Glomerular endothelial cell (primary cell): Measurements from ENCODE around the gene ADAM12. TPM values are rescaled to one million over a fixed set of nuclear protein-coding genes. Genes with fewer than 3 reads are reported as not detected.

ENCODE experiments used
- DNase-seq: peaks from one replicate; pipeline ENCODE4 v3.0.0-alpha.2; 2011; ENCODE audit warnings: low read depth, low spot score; ENCODE audit errors: extremely low read depth
- total RNA-seq: library from RNA; depleted of rRNA; stranded (reverse); fragments of >200 nt; gene quantifications from 2 replicates; pipeline ENCODE4 v1.2.3, GENCODE V29; 2015

Gene ADAM12
- total RNA-seq, 1 donor from 2014 or later, result 15.4 TPM

DNA sequence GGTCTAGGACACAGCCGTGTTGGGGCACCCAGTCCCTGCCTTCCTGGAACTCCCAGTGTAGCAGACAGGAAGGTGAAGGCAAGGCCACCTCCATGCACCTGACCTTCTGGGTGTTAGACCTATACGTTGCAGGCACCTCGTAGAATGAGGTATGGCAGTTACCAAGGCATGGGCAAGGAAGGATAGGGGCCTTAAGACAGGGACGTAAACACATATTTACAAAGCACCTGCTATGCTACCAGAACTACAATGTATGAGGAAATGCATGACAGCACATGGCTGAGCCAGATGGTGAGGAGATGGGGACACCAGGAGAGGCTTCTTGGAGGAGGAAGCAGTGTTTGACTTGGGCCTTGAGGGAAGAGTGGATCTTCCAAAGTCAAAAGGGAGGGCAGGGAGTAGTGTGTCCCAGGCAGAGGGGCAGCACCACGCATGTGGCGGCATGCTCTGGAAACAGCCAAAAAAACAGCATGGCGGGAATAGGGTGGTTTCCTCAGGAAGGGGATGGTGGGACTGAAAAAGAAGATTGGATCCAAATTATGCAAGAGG, 260.7 kb downstream of the ADAM12 start:
- DNase-seq, result no peak

DNA sequence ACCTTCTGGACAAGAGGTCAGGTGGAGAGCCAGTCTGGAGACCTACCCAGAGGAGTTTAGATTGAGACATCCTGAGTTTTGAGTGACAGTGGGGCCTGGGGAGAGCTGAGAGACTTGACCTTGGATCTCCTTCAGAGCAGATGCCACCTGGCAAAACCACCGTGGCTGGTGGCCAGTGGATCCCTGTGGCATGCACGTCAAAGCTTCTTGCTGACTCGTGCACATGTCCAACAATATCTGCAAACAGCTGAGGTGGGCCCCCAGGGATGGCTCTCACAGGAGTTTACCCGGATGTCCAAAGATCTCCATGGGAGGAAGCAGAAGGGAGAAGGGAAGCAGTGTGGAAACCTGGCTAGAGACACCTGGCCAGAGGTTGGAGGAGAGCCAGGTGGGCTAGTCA, 261.4 kb downstream of the ADAM12 start:
- no peak for DNase-seq

DNA sequence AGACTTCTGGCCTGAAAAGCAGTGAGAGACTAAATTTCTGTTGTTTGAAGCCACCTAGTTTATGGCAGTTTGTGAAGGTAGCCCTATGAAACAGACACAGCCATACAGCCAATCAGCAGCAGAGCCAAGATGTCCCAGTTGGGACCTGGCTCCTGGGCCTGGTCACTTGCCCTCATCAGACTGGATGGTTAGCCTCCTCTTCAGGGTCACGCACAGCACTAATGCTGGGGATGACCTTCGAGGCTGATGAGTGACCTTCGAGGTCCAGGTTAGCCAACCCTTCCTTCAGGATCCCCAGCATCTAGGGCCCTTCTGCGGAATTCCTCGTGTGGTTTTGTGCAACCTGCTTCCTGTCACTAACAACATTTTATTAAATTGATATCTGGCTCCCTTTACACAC, 262.3 kb downstream of the ADAM12 start:
- DNase-seq, result no peak

DNA sequence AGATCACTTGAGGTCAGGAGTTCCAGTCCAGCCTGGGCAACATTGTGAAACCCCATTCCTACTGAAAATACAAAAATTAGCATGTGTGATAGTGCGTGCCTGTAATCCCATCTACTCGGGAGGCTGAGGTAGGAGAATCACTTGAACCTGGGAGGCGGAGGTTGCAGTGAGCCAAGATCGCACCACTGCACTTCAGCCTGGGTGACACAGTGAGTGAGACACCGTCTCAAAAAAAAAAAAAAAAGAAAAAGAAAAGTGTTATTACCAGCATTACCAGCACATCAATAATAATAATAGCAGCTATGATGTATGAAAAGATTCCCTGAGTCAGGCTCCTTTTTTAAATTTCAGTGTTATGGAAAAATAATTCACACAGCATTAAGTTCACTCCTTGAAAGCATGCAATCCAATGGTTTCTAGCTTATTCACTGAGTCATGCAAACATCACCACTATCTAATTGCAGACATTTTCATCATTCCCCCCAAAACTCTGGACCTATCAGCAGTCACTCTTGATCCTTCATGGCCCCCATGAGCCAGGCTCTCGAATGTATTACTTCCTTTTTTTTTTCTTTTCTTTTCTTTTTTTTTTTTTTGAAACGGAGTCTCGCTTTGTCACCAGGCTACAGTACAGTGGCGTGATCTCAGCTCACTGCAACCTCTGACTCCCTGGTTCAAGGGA, 263.5 kb downstream of the ADAM12 start:
- DNase-seq, result no peak

DNA sequence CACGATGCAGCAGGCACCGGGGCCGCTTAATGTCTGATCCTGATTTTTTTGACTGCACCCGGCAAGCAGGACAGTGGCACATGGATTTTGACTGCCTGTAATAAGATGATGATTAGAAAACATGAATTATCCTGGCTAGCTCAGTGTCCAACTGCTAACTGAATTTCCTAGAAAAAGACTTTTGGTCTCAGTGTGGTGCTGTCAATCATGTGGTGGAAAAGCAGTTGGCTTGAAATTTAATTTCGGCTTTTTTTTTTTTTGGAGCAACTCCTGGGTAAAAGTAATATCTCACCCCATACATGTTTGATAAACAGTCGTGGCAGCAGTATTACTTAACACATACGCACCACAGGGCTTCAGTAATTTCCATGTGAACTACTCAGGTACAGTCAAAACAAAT, 264.2 kb downstream of the ADAM12 start:
- no peak for DNase-seq

DNA sequence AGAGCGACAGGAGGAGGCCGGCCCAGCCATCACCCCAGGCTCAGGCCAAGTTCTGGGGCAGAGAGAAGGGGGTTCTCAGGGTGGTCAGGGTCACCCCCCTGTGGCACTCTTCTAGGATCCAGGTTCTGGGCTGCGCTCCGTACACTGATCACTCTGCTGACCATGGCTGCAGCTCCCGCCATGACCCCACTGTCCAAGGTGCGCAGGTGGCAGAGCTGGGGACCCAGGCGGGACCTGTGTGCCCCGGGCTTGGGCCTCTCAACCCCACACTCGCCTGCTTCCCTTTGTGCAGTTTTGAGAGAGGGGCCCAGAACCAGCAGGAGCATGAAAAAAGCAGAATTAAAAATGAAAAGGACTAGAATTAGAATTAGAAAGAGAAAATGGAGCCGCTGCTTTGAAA, 264.8 kb downstream of the ADAM12 start:
- DNase-seq, result no peak

DNA sequence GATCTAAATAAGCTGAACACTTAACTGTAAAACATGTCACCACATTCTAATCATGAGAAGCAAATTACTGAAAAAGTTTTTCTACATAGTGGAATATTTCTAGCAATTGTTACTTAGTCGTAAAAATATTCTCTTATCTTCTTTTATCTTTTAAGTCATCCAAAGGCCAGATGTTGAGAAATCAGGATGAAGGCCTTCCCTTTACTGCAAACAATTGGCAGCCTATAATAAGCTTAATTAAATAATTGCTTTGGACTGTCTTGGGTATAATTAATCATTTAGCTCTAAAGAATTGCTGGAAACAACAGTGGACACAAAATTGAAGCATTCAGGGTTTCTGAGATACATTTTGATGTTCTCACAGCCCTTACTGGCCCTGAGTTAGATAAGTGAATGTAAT, 265.4 kb downstream of the ADAM12 start:
- no peak for DNase-seq

DNA sequence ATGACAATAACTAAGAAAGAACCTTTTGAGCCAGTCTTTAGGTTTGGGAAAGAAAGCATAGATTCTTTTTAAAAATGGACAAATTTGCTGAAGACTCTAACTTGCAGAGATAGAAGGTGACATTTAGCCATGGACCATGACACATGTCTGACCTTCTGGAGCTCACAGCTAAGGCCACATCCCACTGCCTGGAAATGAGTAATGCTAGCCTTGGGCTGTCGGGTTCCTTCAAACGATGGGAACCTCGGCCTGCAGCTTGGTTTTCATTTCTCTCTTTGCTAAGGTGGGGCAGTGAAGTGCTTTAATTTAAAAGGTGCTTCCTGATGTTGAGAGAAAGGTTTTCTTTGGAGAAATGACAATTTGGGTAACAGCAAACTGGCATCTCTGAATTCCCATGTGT, 268.7 kb downstream of the ADAM12 start:
- DNase-seq, result no peak

DNA sequence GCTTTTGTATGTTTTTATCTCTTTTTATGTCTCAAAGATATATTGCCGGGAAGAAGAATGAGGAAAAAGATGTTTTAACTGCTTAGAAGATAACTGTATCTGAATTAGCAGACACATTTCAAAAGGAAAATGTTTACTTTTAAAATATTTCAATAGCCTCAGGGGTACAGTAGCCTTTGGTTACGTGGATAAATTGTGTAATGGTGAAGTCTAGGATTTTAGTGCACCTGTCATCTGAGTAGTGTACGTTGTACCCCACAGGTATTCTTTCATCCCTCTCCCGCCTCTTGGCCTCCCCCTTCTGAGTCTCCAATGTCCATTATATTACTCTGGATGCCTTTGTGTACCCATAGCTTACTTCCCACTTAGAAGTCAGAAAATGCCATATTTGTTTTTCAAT, 269.8 kb downstream of the ADAM12 start:
- DNase-seq, result no peak

DNA sequence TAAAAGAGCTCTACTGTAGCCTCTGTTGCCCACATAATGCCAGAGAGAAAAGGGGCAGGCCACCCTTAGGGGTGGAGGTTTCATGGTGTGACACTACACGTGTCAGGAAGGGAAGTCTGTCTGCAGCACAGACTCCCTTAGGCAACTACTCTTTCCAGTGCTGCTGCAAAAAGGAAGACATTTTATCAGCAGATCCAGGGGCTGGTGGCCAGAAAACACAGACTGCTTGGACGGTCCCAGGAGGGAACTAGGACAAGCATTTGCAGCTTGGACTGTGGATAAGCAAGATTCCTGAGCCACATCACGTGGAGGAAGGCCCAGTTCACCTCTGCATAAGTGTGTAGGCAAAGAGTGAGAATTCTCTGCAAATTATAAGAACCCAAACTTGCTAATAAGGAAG, 271.1 kb downstream of the ADAM12 start:
- no peak for DNase-seq

DNA sequence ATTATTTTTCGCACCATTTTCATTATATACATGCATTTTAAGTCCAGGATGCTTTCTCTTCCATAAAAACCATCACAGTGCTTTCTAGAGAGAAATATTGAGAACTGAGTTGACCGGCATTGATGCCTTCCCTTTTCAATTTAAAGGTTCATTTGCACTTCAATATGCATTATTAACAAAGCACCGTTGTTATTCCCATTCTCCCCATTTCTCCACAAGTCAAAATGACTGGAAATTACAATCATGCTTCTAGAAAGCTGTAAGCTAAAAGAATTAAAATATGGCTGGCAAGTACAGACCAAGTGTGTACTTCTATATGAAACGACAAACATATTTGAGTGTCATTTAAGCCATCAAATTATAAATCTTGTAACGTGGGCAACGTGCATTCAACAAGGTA, 272.4 kb downstream of the ADAM12 start:
- no peak for DNase-seq

DNA sequence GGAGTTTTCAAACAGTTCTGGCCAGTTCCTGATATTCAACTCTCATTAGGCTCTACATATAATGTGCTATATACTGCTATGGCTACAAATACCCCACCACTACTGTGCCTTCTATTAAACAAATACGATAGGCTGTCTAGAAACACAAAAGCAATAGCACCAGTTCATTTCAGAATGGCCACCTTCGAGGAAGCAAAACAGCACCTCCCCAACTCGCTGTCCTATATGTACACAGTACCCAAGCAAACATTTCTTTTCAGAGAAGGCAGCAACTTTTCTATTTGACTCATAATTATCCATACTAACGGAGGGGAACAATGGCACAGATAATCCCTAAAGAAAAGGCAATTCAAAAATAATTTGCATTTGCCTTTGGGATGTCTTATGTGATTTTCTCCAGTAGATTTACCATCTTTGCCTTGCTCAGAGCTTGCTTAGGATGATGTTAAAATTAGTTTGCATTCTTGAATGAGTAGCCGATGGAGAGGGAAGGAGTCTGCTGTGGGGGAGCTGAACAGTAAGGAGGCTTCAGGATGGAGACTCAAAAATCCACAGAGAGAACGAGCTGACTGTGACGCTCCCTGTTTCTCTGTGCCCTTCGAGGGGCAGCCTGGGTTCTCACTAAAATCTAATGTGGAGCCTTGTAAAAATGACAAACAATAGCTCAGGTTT, 273.3 kb downstream of the ADAM12 start:
- DNase-seq, result no peak

DNA sequence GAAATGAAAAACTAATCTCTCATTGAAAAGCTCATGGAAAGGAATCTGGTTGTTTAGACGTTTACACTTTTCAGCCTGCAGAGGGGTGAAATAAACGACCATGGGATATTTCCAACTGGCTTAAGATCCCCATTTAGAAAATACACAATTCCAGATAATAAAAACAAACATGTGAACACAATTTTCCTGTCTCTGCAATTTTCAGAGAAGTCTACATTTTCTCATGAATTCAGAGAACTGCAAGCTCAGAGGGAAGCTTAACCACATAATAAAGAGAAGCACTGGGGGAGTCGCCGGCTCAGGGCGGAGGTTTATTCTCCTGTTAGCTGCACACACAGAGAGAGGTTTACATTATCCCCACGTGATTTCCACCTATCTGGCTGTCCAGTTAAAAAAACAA, 276.8 kb downstream of the ADAM12 start:
- no peak for DNase-seq

DNA sequence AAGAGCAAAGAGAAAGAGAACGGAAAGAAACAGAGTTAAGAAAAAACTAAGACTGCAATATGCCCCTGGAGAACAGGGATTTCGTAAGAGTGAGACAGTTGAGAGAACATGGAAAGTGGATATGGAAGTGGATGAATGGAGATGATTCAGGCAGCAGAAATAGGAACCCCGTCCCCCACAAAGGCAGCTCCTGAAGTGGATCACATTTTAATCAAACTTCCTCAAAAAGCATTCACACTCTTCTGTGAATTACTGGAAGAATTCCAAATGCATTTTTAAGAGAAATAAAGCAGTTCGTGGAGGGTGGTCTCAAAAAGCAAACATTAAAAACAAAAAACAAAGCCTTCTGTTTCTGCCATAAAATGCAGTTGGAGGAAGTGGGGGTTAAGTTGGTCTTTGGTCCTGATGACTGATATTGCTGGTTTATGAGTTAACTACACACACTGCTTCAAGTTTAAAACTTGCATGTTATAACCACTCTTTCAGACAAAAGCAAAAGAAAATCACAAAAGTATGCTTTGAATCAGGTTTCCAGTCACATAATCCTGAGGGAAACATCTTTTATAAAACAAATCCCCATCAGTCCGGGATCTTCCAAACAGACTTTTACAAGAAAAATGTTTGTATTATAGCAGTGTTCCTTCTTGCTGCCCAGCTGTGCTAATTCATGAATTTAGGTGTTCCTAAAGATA, 277.6 kb downstream of the ADAM12 start:
- DNase-seq, result no peak

DNA sequence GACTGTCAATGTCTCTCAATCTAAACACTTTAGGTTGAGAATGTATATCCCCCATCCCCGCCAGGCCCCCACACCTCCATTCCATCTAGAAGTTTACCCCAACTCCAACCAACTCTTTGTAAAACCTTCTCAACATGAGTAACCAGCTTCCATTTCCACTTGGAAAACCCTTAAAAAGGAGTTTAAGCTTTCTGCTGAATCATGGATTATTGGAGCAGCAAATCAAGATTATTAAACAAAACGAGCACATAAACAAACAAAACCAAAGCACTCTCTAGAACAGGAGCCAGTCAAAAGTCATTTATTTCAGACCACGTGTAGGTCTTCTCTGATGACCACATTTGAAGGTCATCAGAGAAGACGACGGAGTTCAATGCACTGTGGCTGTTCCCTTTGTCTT, 278.4 kb downstream of the ADAM12 start:
- DNase-seq, result no peak

DNA sequence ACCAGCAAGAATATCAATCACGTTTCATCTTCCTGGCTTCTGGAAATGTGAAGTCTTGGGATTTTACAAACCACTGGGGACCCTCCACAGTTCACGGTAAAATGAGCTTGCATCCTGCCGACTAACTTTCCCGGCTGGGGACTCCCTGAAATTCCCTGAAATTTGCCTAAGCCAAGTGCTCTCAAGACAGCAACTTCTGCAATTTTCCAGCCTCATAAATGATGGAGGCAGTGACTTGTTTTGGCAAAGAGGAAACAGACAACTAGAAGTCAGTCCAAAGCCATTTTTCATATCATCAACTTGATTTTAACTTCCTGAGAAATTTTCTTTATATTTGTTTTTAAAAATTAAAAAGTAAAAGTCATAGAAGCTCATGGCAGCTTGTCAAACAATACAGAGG, 279.6 kb downstream of the ADAM12 start:
- DNase-seq, result no peak

DNA sequence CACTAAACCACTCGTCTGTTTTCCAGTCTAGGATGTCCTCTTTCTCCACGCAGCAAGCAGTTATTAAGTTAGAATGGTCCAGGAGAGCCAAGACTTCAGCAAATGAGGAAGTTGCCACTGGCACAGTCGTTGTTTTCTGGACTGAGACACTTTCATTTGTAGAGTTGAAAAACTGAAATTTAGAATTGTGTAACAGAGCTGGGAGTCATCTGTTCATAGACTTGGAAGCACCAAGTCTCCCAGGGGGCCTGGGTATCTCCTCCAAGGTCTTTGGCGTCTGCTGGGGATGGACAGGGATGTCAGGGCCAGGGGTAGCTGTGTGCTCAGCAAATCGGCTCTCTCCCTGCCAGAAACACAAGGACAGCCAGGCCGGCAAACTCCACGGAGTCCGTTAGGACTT, 283.5 kb downstream of the ADAM12 start:
- DNase-seq, result no peak

DNA sequence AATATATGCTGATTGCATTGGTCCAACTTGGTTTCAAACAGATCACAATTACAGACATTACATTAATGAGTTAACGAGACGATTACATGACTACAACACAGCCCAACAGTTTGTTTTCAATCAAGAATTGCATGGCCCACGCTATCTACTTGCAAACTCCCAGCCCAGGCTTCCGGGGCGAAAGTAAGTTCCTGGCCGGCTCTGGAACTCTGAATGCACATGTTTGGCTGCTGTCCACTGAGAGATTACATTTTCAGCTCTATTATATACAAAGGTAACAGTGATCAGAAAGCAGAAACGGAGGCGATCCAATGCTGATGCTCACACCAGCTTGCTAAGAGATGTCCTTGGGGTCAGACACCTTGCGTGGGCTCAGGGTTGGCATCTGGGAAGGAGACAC, 285.6 kb downstream of the ADAM12 start:
- DNase-seq, result no peak

DNA sequence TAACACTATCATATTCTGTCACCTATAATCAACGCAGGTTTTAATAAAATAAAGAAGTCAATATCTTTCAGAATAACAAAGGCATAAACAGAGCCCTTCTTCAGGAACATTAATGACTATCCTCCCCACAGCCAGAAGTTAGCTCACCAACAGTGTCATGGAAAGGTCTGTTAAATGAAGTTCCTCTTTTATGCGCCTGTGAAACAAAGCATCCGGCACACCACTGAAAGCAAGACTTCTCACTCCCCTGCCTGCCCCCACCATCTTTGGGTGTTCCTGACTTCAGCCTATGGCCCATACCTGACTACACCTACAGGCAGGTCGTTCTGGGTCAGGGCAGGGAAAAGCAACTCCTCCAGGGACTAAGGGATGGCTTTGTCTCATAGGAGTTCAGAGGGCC, 286.5 kb downstream of the ADAM12 start:
- DNase-seq, result no peak

DNA sequence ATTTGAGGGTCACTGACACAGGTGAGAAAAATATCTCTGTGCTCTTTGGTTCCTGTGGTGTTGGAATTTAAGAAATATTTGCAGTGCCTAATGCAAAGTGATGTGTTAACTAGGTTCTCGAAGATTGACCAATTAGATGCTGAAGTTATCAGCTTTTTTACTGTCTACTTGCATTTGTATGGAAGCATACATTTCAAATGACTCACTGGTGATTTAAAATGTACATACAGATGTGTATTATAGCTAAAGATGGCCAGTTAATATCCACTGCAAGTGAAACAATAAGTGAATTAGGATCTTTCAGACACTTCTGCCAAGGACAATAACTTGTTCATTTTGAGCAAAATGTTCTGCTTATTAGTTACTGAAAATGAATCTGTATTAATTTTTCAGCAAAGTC, 287.0 kb downstream of the ADAM12 start:
- no peak for DNase-seq

DNA sequence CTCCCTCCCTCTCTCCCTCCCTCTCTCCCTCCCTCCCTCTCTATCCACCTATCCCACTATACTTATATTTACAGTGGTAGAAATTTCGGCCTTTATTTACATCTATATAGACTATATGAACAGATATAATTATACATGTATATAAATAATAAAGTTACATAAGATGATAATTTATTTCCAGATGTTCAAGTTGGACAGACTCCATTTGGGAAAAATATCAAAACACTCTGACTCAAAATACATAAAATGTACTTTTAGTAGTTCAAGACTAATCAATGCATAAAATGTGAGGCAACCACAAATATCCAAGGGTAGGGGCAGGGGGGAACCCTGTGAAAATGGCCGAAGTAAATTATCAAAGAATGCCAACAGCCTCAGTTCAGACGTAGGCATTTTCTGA, 288.9 kb downstream of the ADAM12 start:
- DNase-seq, result no peak

DNA sequence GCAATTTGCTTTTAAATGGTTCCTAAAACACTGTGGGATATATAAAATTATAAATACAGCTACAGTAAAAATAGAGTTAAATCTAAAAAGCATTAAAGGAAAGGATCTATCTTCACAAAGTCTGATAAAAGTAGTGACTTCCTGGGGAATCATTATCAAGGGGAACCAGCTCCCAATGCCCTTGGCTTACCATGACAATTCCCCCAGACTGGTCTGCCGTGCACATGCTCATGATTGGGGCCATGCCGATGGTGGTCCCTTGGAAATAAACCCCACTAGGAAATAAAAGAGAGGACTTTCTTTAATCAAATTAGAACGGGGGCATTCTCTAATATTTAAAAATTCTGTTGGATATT, 290.1 kb downstream of the ADAM12 start:
- DNase-seq, result no peak
